Smooth muscle cell (in vitro differentiated cells): ENCODE results near the gene SMPDL3A. TPM values are rescaled to one million over a fixed set of nuclear protein-coding genes. Genes with fewer than 3 reads are reported as not detected.

ENCODE experiments used
- DNase-seq: peaks from one replicate; lab custom pipeline; 2025; ENCODE audit not compliant: unreplicated experiment; lab: John Stamatoyannopoulos, UW
- H2AFZ ChIP-seq: fragments of 200-600 bp; sonication (generic); 2 replicates; pipeline ENCODE4 v1.6.0; 2016; ENCODE audit warnings: antibody characterized with exemption, low read depth, mild to moderate bottlenecking
- H3F3A ChIP-seq: fragments of 200-600 bp; sonication (generic); 2 replicates; pipeline ENCODE4 v1.6.0; 2017; ENCODE audit warnings: antibody characterized with exemption, low read depth
- H3K27ac ChIP-seq: fragments of 200-600 bp; sonication (generic); 2 replicates; pipeline ENCODE4 v1.5.1; 2016; ENCODE audit warnings: low read depth, mild to moderate bottlenecking
- H3K27me3 ChIP-seq: fragments of 200-600 bp; sonication (generic); 2 replicates; pipeline ENCODE4 v1.6.1; 2016; ENCODE audit warnings: low read depth, mild to moderate bottlenecking
- H3K36me3 ChIP-seq: fragments of 200-600 bp; sonication (generic); 2 replicates; pipeline ENCODE4 v1.5.1; 2016; ENCODE audit warnings: low read depth
- H3K4me1 ChIP-seq: fragments of 200-600 bp; sonication (generic); 2 replicates; pipeline ENCODE4 v1.5.1; 2016; ENCODE audit warnings: low read depth
- H3K4me2 ChIP-seq: fragments of 200-600 bp; sonication (generic); 2 replicates; pipeline ENCODE4 v1.6.0; 2016; ENCODE audit warnings: mild to moderate bottlenecking
- H3K4me3 ChIP-seq: fragments of 200-600 bp; sonication (generic); 2 replicates; pipeline ENCODE4 v1.5.1; 2016; ENCODE audit warnings: mild to moderate bottlenecking
- H3K79me2 ChIP-seq: fragments of 200-600 bp; sonication (generic); 2 replicates; pipeline ENCODE4 v1.6.0; 2016; ENCODE audit warnings: low read depth, mild to moderate bottlenecking
- H3K9ac ChIP-seq: fragments of 200-600 bp; sonication (generic); 2 replicates; pipeline ENCODE4 v1.6.0; 2016; ENCODE audit warnings: low read depth
- H3K9me3 ChIP-seq: fragments of 200-600 bp; sonication (generic); replicated peaks from 2 replicates; pipeline ENCODE4 v1.5.1; 2016; ENCODE audit warnings: low read depth
- H4K20me1 ChIP-seq: fragments of 200-600 bp; sonication (generic); 2 replicates; pipeline ENCODE4 v1.6.0; 2016; ENCODE audit warnings: low read depth
- CTCF ChIP-seq: fragments of 200-600 bp; sonication (generic); IDR thresholded peaks from 2 replicates; pipeline ENCODE4 v1.5.1; 2017; ENCODE audit warnings: borderline replicate concordance, mild to moderate bottlenecking, antibody characterized with exemption; ENCODE audit not compliant: insufficient read depth, poor library complexity, severe bottlenecking
- WGBS: methylation state at CpG from one replicate; pipeline ENCODE4 v1.1.7; 2016; ENCODE audit warnings: low lambda C conversion rate; 5-methylcytosine and 5-hydroxymethylcytosine counted together
- polyA plus RNA-seq: library from polyadenylated mRNA; unstranded; fragments of >200 nt; fragmentation: Nextera tagmentation; extraction: Ambion mirVana; gene quantifications from 2 replicates; pipeline ENCODE4 v1.2.1, GENCODE V29; 2016
- total RNA-seq: library from RNA; depleted of rRNA; stranded (reverse); fragments of >200 nt; gene quantifications from 2 replicates; pipeline ENCODE4 v1.2.3, GENCODE V29; 2014

Gene SMPDL3A
- total and polyA plus RNA-seq, 2 experiments from 2014 or later, result 2.3 to 14.5 TPM

- no peak for DNase-seq
- WGBS, result 89% methylated on average over 1 of the region's 1 CpG
- Histone ChIP-seq H4K20me1 (peaks cover 8% of the 10 kb centered on the region), H3K4me2 (no peak overlapping the region), H3K27me3 (no peaks in the 10 kb centered on the region), H3K9ac (no peak overlapping the region), H3F3A (peaks cover 29% of the 10 kb centered on the region), H3K79me2 (no peaks in the 10 kb centered on the region), H2AFZ (no peak overlapping the region), H3K27ac (no peak overlapping the region), H3K9me3 (no peaks in the 10 kb centered on the region), H3K36me3 (no peaks in the 10 kb centered on the region), H3K4me3 (no peak overlapping the region), H3K4me1 (peaks cover 17% of the 10 kb centered on the region)
- no peak for TF ChIP-seq CTCF
Observed at GRCh38 chr6:122801397-122801796, 12.3 kb downstream of the SMPDL3A start.

GRCh38 chr6:122803171-122803661, 14.2 kb downstream of the SMPDL3A start:
- Histone ChIP-seq H3K27ac (no peak overlapping the region), H3K9ac (no peak overlapping the region), H3K27me3 (no peaks in the 10 kb centered on the region), H2AFZ (no peak overlapping the region), H3K79me2 (no peaks in the 10 kb centered on the region), H3F3A (peaks cover 19% of the 10 kb centered on the region), H3K4me1 (peaks cover 16% of the 10 kb centered on the region), H3K4me2 (peak overlapping the region; percentile 44), H3K36me3 (no peaks in the 10 kb centered on the region), H3K4me3 (no peak overlapping the region), H4K20me1 (peaks cover 8% of the 10 kb centered on the region), H3K9me3 (no peaks in the 10 kb centered on the region)
- DNase-seq, result no peak
- WGBS, result 10% methylated on average over 4 of the region's 4 CpGs
- no peak for TF ChIP-seq CTCF

- no peaks in the 10 kb centered on the region for H3K9me3 ChIP-seq
- H3K9ac ChIP-seq, result no peak overlapping the region
- H3F3A ChIP-seq, result peaks cover 5% of the 10 kb centered on the region
- 51% methylated on average over 5 of the region's 5 CpGs for WGBS
- H3K36me3 ChIP-seq, result no peaks in the 10 kb centered on the region
- TF ChIP-seq CTCF, result no peak
- H2AFZ ChIP-seq, result no peak overlapping the region
- no peak overlapping the region for H3K4me3 ChIP-seq
- no peaks in the 10 kb centered on the region for H4K20me1 ChIP-seq
- H3K4me1 ChIP-seq, result peaks cover 3% of the 10 kb centered on the region
- no peaks in the 10 kb centered on the region for H3K27me3 ChIP-seq
- no peak overlapping the region for H3K27ac ChIP-seq
- H3K4me2 ChIP-seq, result no peak overlapping the region
- no peaks in the 10 kb centered on the region for H3K79me2 ChIP-seq
- DNase-seq, result no peak
Observed at GRCh38 chr6:122804962-122805485, 16.0 kb downstream of the SMPDL3A start.

GRCh38 chr6:122806291-122806690, 17.2 kb downstream of the SMPDL3A start:
- Histone ChIP-seq H3K9ac (no peak overlapping the region), H3F3A (no peaks in the 10 kb centered on the region), H2AFZ (no peak overlapping the region), H3K27me3 (no peaks in the 10 kb centered on the region), H3K9me3 (no peaks in the 10 kb centered on the region), H3K79me2 (no peaks in the 10 kb centered on the region), H4K20me1 (no peaks in the 10 kb centered on the region), H3K4me1 (no peaks in the 10 kb centered on the region), H3K36me3 (no peaks in the 10 kb centered on the region), H3K4me3 (no peak overlapping the region), H3K4me2 (no peak overlapping the region), H3K27ac (no peak overlapping the region)
- WGBS, result 61% methylated on average over 2 of the region's 2 CpGs
- DNase-seq, result no peak
- no peak for TF ChIP-seq CTCF
